ENCODE data around the gene XK. TPM values are rescaled to one million over a fixed set of nuclear protein-coding genes. Genes with fewer than 3 reads are reported as not detected.

XK gene
- total and polyA plus RNA-seq, 2 donors from 2014 or later: 0.73 to 1.3 TPM

- Histone ChIP-seq H3K4me1 (ENCODE audit: control insufficient read depth in 2 of 3, insufficient read depth in 2 of 3, low read depth in 1 of 3, low read length in 3 of 3) (no peaks in the 10 kb centered on the region), H3K36me3 (ENCODE audit: control insufficient read depth in 2 of 3, insufficient read depth in 3 of 3, low read length in 3 of 3) (no peaks in the 10 kb centered on the region), H3K27ac (ENCODE audit: low read depth in 2 of 2, low read length in 2 of 2) (no peak overlapping the region), H3K4me3 (ENCODE audit: low read length in 3 of 3) (no peak overlapping the region), H3K27me3 (ENCODE audit: control insufficient read depth, insufficient read depth, low read length) (no peaks in the 10 kb centered on the region), H3K9me3 (ENCODE audit: control insufficient read depth in 2 of 3, insufficient read depth in 1 of 3, low read length in 3 of 3) (no peaks in the 10 kb centered on the region), H3K9ac (ENCODE audit: low read length in 3 of 3) (no peak overlapping the region)
- DNase-seq (no peak), FAIRE-seq (no peak)
- intact Hi-C loops (cut with DNase I): loop anchor here (10.0 kb wide), 1 partner anchor 58 kb away; no protein-coding TSS in a partner anchor
- no peak for TF ChIP-seq CTCF (IDR thresholded peaks at IDR 0.05; ENCODE audit: borderline replicate concordance, extremely low read depth, insufficient read depth)
These were observed 71.5 kb downstream of the XK start for GRCh38 chrX:37757082-37757481.

- H3K36me3 ChIP-seq (ENCODE audit: control insufficient read depth in 2 of 3, insufficient read depth in 3 of 3, low read length in 3 of 3): no peaks in the 10 kb centered on the region
- intact Hi-C loops (cut with DNase I): loop anchor here (10.0 kb wide), 1 partner anchor 55 kb away; no protein-coding TSS in a partner anchor
- H3K27me3 ChIP-seq (ENCODE audit: control insufficient read depth, insufficient read depth, low read length): no peaks in the 10 kb centered on the region
- no peak overlapping the region for H3K4me3 ChIP-seq (ENCODE audit: low read length in 3 of 3)
- FAIRE-seq: no peak
- no peak for DNase-seq
- TF ChIP-seq CTCF (IDR thresholded peaks at IDR 0.05; ENCODE audit: borderline replicate concordance, extremely low read depth, insufficient read depth): no peak
- H3K9me3 ChIP-seq (ENCODE audit: control insufficient read depth in 2 of 3, insufficient read depth in 1 of 3, low read length in 3 of 3): no peaks in the 10 kb centered on the region
- H3K9ac ChIP-seq (ENCODE audit: low read length in 3 of 3): no peak overlapping the region
- no peak overlapping the region for H3K27ac ChIP-seq (ENCODE audit: low read depth in 2 of 2, low read length in 2 of 2)
- H3K4me1 ChIP-seq (ENCODE audit: control insufficient read depth in 2 of 3, insufficient read depth in 2 of 3, low read depth in 1 of 3, low read length in 3 of 3): no peaks in the 10 kb centered on the region
These were observed 73.8 kb downstream of the XK start for GRCh38 chrX:37759351-37759750.

GRCh38 chrX:37759878-37760418, 74.4 kb downstream of the XK start:
- FAIRE-seq: no peak
- no peak for TF ChIP-seq CTCF (IDR thresholded peaks at IDR 0.05; ENCODE audit: borderline replicate concordance, extremely low read depth, insufficient read depth)
- no peaks in the 10 kb centered on the region for H3K9me3 ChIP-seq (ENCODE audit: control insufficient read depth in 2 of 3, insufficient read depth in 1 of 3, low read length in 3 of 3)
- H3K4me1 ChIP-seq (ENCODE audit: control insufficient read depth in 2 of 3, insufficient read depth in 2 of 3, low read depth in 1 of 3, low read length in 3 of 3): no peaks in the 10 kb centered on the region
- DNase-seq: no peak
- no peaks in the 10 kb centered on the region for H3K36me3 ChIP-seq (ENCODE audit: control insufficient read depth in 2 of 3, insufficient read depth in 3 of 3, low read length in 3 of 3)
- H3K4me3 ChIP-seq (ENCODE audit: low read length in 3 of 3): no peak overlapping the region
- H3K27me3 ChIP-seq (ENCODE audit: control insufficient read depth, insufficient read depth, low read length): no peaks in the 10 kb centered on the region
- H3K27ac ChIP-seq (ENCODE audit: low read depth in 2 of 2, low read length in 2 of 2): no peak overlapping the region
- intact Hi-C loops (cut with DNase I): loop anchor here (10.0 kb wide), 1 partner anchor 55 kb away; no protein-coding TSS in a partner anchor
- H3K9ac ChIP-seq (ENCODE audit: low read length in 3 of 3): no peak overlapping the region

- DNase-seq: no peak
- no peaks in the 10 kb centered on the region for H3K4me1 ChIP-seq (ENCODE audit: control insufficient read depth in 2 of 3, insufficient read depth in 2 of 3, low read depth in 1 of 3, low read length in 3 of 3)
- H3K36me3 ChIP-seq (ENCODE audit: control insufficient read depth in 2 of 3, insufficient read depth in 3 of 3, low read length in 3 of 3): no peaks in the 10 kb centered on the region
- no peaks in the 10 kb centered on the region for H3K27me3 ChIP-seq (ENCODE audit: control insufficient read depth, insufficient read depth, low read length)
- FAIRE-seq: no peak
- no peak overlapping the region for H3K9ac ChIP-seq (ENCODE audit: low read length in 3 of 3)
- H3K4me3 ChIP-seq (ENCODE audit: low read length in 3 of 3): no peak overlapping the region
- no peak for TF ChIP-seq CTCF (IDR thresholded peaks at IDR 0.05; ENCODE audit: borderline replicate concordance, extremely low read depth, insufficient read depth)
- H3K27ac ChIP-seq (ENCODE audit: low read depth in 2 of 2, low read length in 2 of 2): no peak overlapping the region
- intact Hi-C loops (cut with DNase I): no loop called here
- H3K9me3 ChIP-seq (ENCODE audit: control insufficient read depth in 2 of 3, insufficient read depth in 1 of 3, low read length in 3 of 3): no peaks in the 10 kb centered on the region
These were observed 77.8 kb downstream of the XK start for GRCh38 chrX:37763400-37763799.
